Dendritic cell treated with granulocyte-macrophage colony-stimulating factor and Interleukin-4, amounts not matched to agents 40 ng/mL and 50 ng/mL, for 4 days (primary cell): ENCODE results near the gene SUPV3L1.

Experiments
- H3K27ac Mint-ChIP-seq: one replicate; pipeline ENCODE4 v1.8.0; 2022; ENCODE audit warnings: mild to moderate bottlenecking, mixed read lengths
- H3K27me3 Mint-ChIP-seq: one replicate; pipeline ENCODE4 v1.8.0; 2022; ENCODE audit warnings: mild to moderate bottlenecking, mixed read lengths
- H3K36me3 Mint-ChIP-seq: one replicate; pipeline ENCODE4 v1.8.0; 2022; ENCODE audit warnings: low read depth, mixed read lengths
- H3K4me1 Mint-ChIP-seq: one replicate; pipeline ENCODE4 v1.8.0; 2022; ENCODE audit warnings: low read depth, mixed read lengths
- H3K4me3 Mint-ChIP-seq: one replicate; pipeline ENCODE4 v1.8.0; 2022; ENCODE audit warnings: mild to moderate bottlenecking, moderate library complexity, mixed read lengths
- H3K9me3 Mint-ChIP-seq: one replicate; pipeline ENCODE4 v1.8.0; 2022; ENCODE audit warnings: mixed read lengths
- intact Hi-C: fragments of 100-400 bp; cut with micrococcal nuclease; formaldehyde crosslinking; loops from one replicate; pipeline ENCODE4 v1.15.0; 2022

SUPV3L1 gene

DNA sequence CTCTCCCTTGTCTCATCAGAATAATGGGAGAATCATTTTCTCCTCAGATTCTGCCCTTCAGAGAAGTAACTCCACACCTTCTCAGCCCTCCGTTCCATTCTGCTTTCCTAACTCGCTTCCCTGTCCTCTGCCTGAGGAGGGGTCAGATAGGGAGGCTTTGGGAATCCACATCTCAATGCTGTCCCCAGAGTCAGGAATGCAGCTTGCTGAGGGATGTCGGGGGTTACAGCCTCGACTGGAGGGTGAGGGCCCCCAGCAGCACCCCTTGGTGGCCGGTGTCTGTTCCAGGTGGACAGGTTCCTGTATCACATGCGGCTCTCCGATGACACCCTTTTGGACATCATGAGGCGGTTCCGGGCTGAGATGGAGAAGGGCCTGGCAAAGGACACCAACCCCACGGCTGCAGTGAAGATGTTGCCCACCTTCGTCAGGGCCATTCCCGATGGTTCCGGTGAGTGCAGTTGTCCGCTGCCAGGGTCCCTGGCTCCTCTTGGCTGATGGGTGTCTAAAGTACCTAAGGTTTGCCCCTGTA lies 47.0 kb downstream of the SUPV3L1 start:
- Mint-ChIP-seq H3K4me3 (no peak overlapping the region), H3K36me3 (no peaks in the 10 kb centered on the region), H3K9me3 (no peaks in the 10 kb centered on the region), H3K4me1 (peaks cover 21% of the 10 kb centered on the region), H3K27ac (no peak overlapping the region), H3K27me3 (peaks cover 1% of the 10 kb centered on the region)
- intact Hi-C loops, result no loop called here

DNA sequence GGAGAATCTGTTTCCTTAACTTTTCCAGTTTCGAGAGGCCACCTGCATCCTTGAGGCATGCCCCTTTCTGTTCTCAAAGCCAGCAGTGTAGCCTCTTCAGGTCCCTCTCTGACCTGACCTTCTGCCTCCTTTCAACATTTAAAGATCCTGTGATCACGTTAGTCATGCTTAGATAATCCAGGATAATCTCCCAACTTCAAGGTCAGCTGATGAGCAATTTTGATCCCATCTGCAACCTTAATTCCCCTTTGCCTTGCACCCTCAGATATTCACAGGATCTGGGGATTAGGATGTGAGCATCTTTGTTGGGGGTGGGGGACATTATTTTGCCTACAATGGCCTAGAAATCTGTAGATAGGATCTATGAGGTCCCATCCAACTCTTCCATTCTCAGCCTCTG lies 48.1 kb downstream of the SUPV3L1 start:
- H3K4me1 Mint-ChIP-seq, result peaks cover 14% of the 10 kb centered on the region
- intact Hi-C loops, result no loop called here

DNA sequence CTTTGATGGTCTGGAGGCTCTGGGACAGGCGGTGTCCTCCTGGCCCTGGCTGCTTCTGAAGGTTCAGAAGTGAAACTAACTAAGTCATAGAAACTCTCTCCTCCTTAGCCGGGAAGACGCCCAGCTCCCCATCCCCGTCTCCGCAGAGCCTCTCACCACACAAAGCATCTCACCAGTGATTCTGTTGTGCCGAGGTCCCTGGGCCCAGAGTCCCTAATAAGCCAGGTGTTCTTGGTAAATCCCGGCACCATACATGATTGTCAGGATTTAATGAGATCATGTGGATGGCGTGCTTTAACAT lies 49.5 kb downstream of the SUPV3L1 start:
- Mint-ChIP-seq H3K4me1 (peaks cover 14% of the 10 kb centered on the region), H3K4me3 (peak overlapping the region; percentile 49), H3K36me3 (no peaks in the 10 kb centered on the region), H3K27me3 (peaks cover 1% of the 10 kb centered on the region), H3K27ac (peak overlapping the region; percentile 39), H3K9me3 (no peaks in the 10 kb centered on the region)
- intact Hi-C loops, result no loop called here

More for the DNA sequence above, 48.1 kb downstream of the SUPV3L1 start:
- no peak overlapping the region for H3K4me3 Mint-ChIP-seq
- H3K27me3 Mint-ChIP-seq, result peaks cover 1% of the 10 kb centered on the region
- no peak overlapping the region for H3K27ac Mint-ChIP-seq
- H3K9me3 Mint-ChIP-seq, result no peaks in the 10 kb centered on the region
- no peaks in the 10 kb centered on the region for H3K36me3 Mint-ChIP-seq

DNA sequence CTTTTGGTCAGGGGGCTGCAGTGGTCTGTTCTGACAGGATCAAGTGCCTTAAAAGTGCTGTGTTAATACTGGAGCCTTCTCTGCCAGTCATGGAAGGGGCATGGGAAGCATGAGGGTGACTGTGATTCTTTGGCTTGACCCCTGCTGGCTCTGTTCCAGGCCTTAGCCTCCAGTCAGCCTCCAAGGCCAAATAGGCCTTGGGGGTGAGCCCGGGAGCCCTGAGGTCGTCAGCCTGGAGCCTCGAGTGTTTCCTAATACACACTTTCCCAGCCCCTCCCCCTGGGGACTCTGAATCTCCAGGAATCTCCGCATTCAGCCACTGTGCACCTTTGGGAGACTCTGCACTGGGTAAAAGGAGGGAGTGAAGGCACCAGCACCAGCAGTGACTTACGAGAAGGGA lies 50.1 kb downstream of the SUPV3L1 start:
- Mint-ChIP-seq H3K27me3 (peaks cover 1% of the 10 kb centered on the region), H3K4me1 (peaks cover 14% of the 10 kb centered on the region), H3K9me3 (no peaks in the 10 kb centered on the region), H3K27ac (no peak overlapping the region), H3K4me3 (no peak overlapping the region), H3K36me3 (no peaks in the 10 kb centered on the region)
- intact Hi-C loops, result no loop called here

DNA sequence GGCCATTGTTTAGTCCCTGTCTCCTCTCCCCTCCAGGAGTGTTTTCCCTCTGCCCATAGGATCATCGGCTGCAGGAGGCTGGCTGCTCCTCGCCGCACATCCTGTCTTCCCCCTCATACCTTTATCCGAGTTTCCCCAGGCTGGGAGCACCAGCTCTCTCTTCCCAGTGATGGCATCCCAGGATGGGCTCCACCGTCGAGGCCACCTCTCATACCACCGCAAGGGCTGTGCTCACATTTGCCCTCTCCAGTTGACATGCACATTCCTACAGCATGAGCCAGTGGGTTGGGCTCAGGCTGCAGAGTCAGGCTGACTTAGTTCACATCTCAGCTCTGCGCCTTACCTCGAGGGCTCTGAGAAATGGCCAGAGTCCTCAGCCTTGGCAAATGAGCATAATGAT lies 52.2 kb downstream of the SUPV3L1 start:
- intact Hi-C loops, result no loop called here
- Mint-ChIP-seq H3K4me3 (no peak overlapping the region), H3K27me3 (peaks cover 1% of the 10 kb centered on the region), H3K9me3 (no peaks in the 10 kb centered on the region), H3K36me3 (no peaks in the 10 kb centered on the region), H3K4me1 (peaks cover 14% of the 10 kb centered on the region), H3K27ac (no peak overlapping the region)

DNA sequence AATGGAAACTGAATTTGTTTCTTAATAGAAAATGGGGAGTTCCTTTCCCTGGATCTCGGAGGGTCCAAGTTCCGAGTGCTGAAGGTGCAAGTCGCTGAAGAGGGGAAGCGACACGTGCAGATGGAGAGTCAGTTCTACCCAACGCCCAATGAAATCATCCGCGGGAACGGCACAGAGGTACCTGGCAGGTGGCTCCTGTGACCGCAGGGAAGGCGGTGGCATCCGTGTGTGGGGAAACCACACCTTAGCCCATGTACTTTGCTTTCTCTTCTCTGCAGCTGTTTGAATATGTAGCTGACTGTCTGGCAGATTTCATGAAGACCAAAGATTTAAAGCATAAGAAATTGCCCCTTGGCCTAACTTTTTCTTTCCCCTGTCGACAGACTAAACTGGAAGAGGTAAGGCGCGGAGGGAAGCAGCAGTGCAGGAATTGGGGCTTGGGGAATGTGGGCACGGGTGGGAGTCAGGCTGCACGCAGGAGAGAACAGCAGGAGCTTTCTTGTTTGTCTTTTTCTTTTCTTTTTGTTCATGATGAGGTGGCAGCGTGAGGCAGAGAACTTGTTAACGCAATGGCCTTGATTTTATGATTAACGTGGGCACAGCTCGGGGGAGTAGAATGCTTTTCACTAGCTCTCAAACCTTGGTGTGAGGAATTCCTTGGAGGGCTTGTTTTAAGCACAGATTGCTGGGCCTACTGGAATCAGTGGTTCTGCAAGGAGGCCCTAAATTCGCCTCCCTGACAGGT lies 52.9 kb downstream of the SUPV3L1 start:
- H3K4me3 Mint-ChIP-seq, result no peak overlapping the region
- no peaks in the 10 kb centered on the region for H3K36me3 Mint-ChIP-seq
- H3K27ac Mint-ChIP-seq, result no peak overlapping the region
- no peaks in the 10 kb centered on the region for H3K9me3 Mint-ChIP-seq
- H3K27me3 Mint-ChIP-seq, result no peaks in the 10 kb centered on the region
- intact Hi-C loops, result no loop called here
- peaks cover 14% of the 10 kb centered on the region for H3K4me1 Mint-ChIP-seq

DNA sequence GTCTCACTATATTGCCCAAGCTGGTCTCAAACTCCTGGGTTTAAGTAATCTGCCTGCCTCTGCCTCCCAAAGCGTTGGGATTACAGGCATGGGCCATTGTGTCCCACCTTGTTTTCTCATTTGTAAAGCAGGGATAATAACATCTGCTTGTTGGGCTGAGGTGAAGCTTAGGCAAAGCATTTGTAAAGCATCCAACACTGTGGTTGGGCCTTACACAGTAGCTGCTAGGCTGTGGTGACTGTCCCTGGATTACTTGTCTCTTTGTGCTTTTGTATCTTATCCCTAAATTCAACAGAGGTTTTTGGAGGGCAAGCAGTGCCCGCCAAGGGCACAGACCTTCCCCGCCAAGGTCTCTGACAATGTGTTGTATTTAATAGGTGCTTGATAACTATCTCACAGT lies 54.4 kb downstream of the SUPV3L1 start:
- H3K4me3 Mint-ChIP-seq, result no peak overlapping the region
- intact Hi-C loops, result no loop called here
- H3K4me1 Mint-ChIP-seq, result peaks cover 3% of the 10 kb centered on the region
- no peaks in the 10 kb centered on the region for H3K9me3 Mint-ChIP-seq
- no peaks in the 10 kb centered on the region for H3K36me3 Mint-ChIP-seq
- no peak overlapping the region for H3K27ac Mint-ChIP-seq
- no peaks in the 10 kb centered on the region for H3K27me3 Mint-ChIP-seq

DNA sequence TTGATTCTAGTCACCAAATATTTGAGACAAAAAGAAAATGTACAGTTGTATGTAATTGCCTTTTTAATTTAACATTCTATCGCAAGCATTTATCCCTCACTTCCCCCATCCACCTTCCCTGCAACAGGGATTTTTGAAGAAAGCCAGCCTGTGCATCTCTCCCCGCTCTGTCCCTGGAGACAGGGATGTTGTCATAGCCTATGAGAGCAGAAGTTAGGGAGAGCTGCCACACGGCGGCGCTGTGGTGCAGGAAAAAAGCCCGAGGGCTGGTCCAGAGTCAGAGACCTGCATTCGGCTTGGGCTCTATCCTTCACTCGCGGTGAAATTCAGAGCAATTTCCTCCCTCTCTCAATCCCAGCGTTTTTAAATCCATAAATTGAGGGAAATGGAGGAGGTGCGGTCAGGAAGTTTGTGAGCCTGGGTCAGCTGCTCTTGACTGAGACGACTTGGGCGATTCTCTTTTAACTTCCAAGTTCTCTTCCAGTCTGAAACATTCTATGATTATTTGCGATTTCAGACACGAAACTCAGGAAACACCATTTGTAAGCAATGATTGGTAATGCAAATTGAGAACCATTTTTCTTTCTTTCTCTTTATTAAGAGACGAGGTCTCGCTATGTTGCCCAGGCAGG lies 57.6 kb downstream of the SUPV3L1 start:
- intact Hi-C loops, result loop anchor here (1.0 to 5.0 kb wide), 2 partner anchors 155 to 270 kb away; no protein-coding TSS in a partner anchor
- Mint-ChIP-seq H3K36me3 (no peaks in the 10 kb centered on the region), H3K4me3 (no peak overlapping the region)

DNA sequence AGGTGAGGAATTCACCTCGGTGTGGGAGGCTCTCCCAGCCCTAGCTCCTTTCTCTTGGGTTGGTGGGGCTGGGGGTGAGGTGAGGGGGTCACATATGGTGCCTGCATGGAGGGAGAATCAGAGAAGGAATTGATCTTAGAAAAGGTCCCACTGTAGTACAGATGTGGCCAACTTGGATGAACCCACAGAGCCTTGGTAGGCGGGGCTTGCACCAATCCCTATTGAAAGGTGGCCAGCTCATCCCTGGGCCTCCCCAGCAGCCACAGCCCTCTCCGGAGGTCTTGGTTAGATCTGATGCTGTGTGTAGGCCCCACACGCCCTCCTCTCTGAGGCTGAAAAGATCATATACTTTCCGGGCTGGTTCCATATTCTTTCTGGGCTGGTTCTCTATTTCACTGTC lies 59.1 kb downstream of the SUPV3L1 start:
- H3K36me3 Mint-ChIP-seq, result no peaks in the 10 kb centered on the region
- no peak overlapping the region for H3K4me3 Mint-ChIP-seq
- no peaks in the 10 kb centered on the region for H3K4me1 Mint-ChIP-seq
- intact Hi-C loops, result loop anchor here (5.0 kb wide), 1 partner anchor 268 kb away; no protein-coding TSS in a partner anchor
- no peaks in the 10 kb centered on the region for H3K27me3 Mint-ChIP-seq
- H3K9me3 Mint-ChIP-seq, result no peaks in the 10 kb centered on the region
- H3K27ac Mint-ChIP-seq, result no peak overlapping the region

More for the DNA sequence above, 57.6 kb downstream of the SUPV3L1 start:
- Mint-ChIP-seq H3K27me3 (no peaks in the 10 kb centered on the region), H3K9me3 (no peaks in the 10 kb centered on the region), H3K27ac (no peak overlapping the region), H3K4me1 (no peaks in the 10 kb centered on the region)

DNA sequence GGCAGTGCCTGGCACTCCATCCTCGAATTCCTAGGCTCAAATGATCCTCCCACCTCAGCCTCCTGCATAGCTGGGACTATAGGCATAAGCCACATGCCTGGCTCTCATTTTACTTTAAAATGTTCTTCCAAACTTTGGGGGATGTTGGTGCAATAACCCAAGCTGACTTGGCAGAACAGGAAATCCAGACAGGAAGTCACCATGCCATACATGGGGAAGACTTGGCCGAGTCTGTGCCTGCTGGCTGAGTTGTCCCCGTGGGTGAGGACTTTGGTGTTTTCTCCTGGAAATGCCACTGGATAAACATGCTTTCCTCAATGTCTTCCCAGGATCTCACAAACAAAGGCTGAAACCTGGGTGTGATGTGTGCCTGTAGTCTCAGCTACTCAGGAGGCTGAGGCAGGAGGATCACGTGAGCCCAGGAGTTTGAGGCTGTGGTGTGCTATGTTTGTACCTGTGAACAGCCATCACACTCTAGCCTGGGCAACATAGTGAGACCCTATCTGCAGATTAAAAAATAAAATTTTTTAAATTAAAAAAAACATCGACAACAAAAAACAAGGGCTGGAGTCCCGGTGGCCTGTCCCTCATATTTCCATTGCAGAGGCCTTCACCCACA lies 59.9 kb downstream of the SUPV3L1 start:
- H3K4me1 Mint-ChIP-seq, result no peaks in the 10 kb centered on the region
- H3K4me3 Mint-ChIP-seq, result no peak overlapping the region
- intact Hi-C loops, result loop anchor here (5.0 kb wide), 1 partner anchor 267 kb away; no protein-coding TSS in a partner anchor
- no peak overlapping the region for H3K27ac Mint-ChIP-seq
- no peaks in the 10 kb centered on the region for H3K36me3 Mint-ChIP-seq
- H3K27me3 Mint-ChIP-seq, result no peaks in the 10 kb centered on the region
- no peaks in the 10 kb centered on the region for H3K9me3 Mint-ChIP-seq

DNA sequence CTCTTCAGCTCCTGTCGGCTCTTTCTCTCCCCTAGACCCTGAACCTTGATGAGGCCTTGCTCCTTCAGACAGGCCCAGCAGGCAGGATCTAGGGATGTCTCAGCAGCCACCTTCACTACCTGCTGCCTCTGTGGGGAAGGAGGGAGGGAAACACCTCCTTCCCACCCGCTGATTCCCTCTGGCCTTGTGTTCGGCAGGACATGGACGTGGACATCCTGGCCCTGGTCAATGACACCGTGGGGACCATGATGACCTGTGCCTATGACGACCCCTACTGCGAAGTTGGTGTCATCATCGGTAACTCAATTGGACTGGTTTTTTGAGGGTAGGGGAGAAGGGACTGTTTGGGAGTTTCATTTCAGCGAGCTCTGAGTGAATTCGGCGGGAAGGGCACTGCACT lies 60.4 kb downstream of the SUPV3L1 start:
- H3K36me3 Mint-ChIP-seq, result no peaks in the 10 kb centered on the region
- H3K4me1 Mint-ChIP-seq, result no peaks in the 10 kb centered on the region
- H3K27me3 Mint-ChIP-seq, result no peaks in the 10 kb centered on the region
- no peak overlapping the region for H3K4me3 Mint-ChIP-seq
- intact Hi-C loops, result no loop called here
- no peaks in the 10 kb centered on the region for H3K9me3 Mint-ChIP-seq
- no peak overlapping the region for H3K27ac Mint-ChIP-seq

DNA sequence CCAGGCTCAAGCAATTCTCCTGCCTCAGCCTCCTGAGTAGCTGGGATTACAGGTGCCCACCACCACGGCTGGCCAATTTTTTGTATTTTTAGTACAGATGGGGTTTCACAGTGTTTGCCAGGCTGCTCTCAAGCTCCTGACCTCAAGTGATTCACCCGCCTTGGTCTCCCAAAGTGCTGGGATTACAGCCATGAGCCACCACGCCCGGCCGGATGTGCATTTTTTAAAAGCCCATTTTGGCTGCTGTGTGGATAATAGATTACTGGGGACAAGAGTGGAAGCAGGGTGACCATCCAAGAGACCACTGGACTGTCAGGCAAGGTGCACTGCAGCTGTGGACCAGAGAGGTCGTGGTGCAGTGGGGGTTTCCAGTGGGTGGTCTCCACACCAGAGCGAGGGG lies 61.5 kb downstream of the SUPV3L1 start:
- Mint-ChIP-seq H3K27ac (no peak overlapping the region), H3K36me3 (no peaks in the 10 kb centered on the region), H3K4me3 (no peak overlapping the region), H3K4me1 (no peaks in the 10 kb centered on the region), H3K27me3 (no peaks in the 10 kb centered on the region), H3K9me3 (no peaks in the 10 kb centered on the region)
- intact Hi-C loops, result no loop called here

DNA sequence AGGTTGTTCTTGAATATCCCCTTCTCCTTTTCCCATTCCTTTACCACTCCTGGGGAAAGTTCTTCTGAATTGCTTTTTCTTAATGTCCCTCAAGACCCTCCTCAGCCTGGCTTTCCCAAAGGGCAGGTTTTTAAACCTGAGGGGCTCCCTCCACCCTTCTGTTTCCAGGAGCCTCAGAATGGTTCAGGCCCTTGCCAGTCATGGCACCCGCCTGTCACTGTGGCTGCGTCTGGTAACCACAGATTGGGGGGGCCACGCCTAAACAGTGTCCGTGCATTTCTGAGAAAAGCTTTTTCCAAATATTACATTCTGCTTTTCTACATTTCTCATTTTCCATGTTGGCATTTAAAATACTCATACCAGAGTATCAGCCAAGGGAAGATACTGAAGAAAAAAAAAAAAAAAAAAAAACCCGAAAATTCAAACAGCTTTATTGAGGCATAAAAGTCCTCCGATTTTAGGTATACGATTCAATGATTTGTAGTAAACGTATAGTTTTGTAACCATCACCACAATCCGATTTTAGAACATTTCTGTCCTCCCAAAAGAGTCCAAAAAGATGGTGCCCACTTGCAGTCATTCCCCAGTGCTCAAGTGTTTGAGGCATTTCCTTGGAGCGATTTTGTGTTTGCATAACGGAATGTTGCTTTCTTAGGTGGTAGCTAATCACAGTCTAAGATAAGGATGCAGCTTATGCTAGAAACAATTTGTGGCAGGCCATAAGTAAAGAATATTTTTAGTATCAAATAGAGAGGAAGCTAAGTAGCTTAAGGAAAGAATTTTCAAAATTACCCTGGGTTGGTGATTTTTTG lies 62.2 kb downstream of the SUPV3L1 start:
- H3K4me3 Mint-ChIP-seq, result no peak overlapping the region
- no peaks in the 10 kb centered on the region for H3K27me3 Mint-ChIP-seq
- H3K4me1 Mint-ChIP-seq, result no peaks in the 10 kb centered on the region
- intact Hi-C loops, result no loop called here
- no peaks in the 10 kb centered on the region for H3K36me3 Mint-ChIP-seq
- no peak overlapping the region for H3K27ac Mint-ChIP-seq
- no peaks in the 10 kb centered on the region for H3K9me3 Mint-ChIP-seq

DNA sequence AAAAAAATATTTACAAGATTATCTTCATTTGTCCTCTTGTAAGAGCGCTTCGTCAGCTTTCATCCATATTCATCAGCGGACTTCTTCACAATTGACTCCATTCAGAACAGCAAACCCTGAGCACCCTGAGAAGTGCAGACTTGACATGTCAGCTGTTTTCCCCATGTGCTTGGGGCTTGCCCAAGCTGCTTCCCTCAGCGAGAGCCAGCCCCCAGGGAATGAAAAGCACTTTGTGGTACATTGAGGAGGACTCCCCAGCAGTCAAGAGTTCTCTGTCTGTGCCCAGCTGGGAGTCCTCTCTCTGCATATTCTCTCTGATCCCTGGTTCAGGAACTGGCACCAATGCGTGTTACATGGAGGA lies 62.8 kb downstream of the SUPV3L1 start:
- intact Hi-C loops, result no loop called here
- H3K9me3 Mint-ChIP-seq, result no peaks in the 10 kb centered on the region
- H3K27me3 Mint-ChIP-seq, result no peaks in the 10 kb centered on the region

More for the DNA sequence above, 62.8 kb downstream of the SUPV3L1 start:
- H3K4me3 Mint-ChIP-seq, result no peak overlapping the region
- H3K27ac Mint-ChIP-seq, result no peak overlapping the region
- H3K4me1 Mint-ChIP-seq, result no peaks in the 10 kb centered on the region
- H3K36me3 Mint-ChIP-seq, result no peaks in the 10 kb centered on the region
